ENCODE results near the gene XYLB.

- TF ChIP-seq RAD21 (IDR thresholded peaks at IDR 0.05; ENCODE audit: low read depth) (no peak), REST (IDR thresholded peaks at IDR 0.05; ENCODE audit: low read depth) (no peak), ATF3 (IDR thresholded peaks at IDR 0.05) (no peak), FOSL1 (IDR thresholded peaks at IDR 0.05; ENCODE audit: low read depth) (no peak), JUND (IDR thresholded peaks at IDR 0.05) (no peak), POLR2A (IDR thresholded peaks at IDR 0.05; ENCODE audit: borderline replicate concordance, extremely low read depth, insufficient read depth, insufficient read length) (no peak), EZH2 (IDR thresholded peaks at IDR 0.05) (no peak), CEBPB (IDR thresholded peaks at IDR 0.05; ENCODE audit: low read depth) (no peak), SRF (IDR thresholded peaks at IDR 0.05; ENCODE audit: low read depth) (no peak), POLR2AphosphoS5 (IDR thresholded peaks at IDR 0.05; ENCODE audit: low read depth, low read length) (no peak)
- TF ChIP-seq, protein P1, sequence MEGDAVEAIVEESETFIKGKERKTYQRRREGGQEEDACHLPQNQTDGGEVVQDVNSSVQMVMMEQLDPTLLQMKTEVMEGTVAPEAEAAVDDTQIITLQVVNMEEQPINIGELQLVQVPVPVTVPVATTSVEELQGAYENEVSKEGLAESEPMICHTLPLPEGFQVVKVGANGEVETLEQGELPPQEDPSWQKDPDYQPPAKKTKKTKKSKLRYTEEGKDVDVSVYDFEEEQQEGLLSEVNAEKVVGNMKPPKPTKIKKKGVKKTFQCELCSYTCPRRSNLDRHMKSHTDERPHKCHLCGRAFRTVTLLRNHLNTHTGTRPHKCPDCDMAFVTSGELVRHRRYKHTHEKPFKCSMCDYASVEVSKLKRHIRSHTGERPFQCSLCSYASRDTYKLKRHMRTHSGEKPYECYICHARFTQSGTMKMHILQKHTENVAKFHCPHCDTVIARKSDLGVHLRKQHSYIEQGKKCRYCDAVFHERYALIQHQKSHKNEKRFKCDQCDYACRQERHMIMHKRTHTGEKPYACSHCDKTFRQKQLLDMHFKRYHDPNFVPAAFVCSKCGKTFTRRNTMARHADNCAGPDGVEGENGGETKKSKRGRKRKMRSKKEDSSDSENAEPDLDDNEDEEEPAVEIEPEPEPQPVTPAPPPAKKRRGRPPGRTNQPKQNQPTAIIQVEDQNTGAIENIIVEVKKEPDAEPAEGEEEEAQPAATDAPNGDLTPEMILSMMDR (IDR thresholded peaks at IDR 0.05 in 2 of 3, conservative IDR thresholded peaks at IDR 0.05 in 1 of 3; ENCODE audit: borderline replicate concordance in 1 of 3, insufficient read depth in 1 of 3, low read depth in 2 of 3, low read length in 2 of 3): no peak
These were observed 107.3 kb downstream of the XYLB start for GRCh38 chr3:38453913-38454177.
